ENCODE data around the gene CHFR.
A peak's percentile ranks its signal among the peaks of the same experiment; 100 is the strongest.
"Not testable (repeated sequence)": the region's sequence is repeated elsewhere in the genome, so short reads cannot be mapped to it uniquely, and the experiment has no call there.

CHFR gene

GRCh38 chr12:132797820-132798570, 89.4 kb downstream of the CHFR start:
- peaks cover 89% of the 10 kb centered on the region for H3K36me3 Mint-ChIP-seq (ENCODE audit: low read depth)
- no peak overlapping the region for H3K27ac Mint-ChIP-seq
- no peak overlapping the region for H3K4me3 Mint-ChIP-seq
- H3K9me3 Mint-ChIP-seq: no peaks in the 10 kb centered on the region
- H3K27me3 Mint-ChIP-seq: no peaks in the 10 kb centered on the region
- no peaks in the 10 kb centered on the region for H3K4me1 Mint-ChIP-seq (ENCODE audit: low read depth)
- no peak for DNase-seq

- no peak overlapping the region for H3K27ac Mint-ChIP-seq
- no peak for DNase-seq
- peaks cover 86% of the 10 kb centered on the region for H3K36me3 Mint-ChIP-seq (ENCODE audit: low read depth)
- H3K4me3 Mint-ChIP-seq: no peak overlapping the region
- H3K27me3 Mint-ChIP-seq: no peaks in the 10 kb centered on the region
- H3K4me1 Mint-ChIP-seq (ENCODE audit: low read depth): no peaks in the 10 kb centered on the region
- H3K9me3 Mint-ChIP-seq: no peaks in the 10 kb centered on the region
Observed at GRCh38 chr12:132795847-132796246, 91.6 kb downstream of the CHFR start.

GRCh38 chr12:132791940-132792339, 95.5 kb downstream of the CHFR start:
- H3K27me3 Mint-ChIP-seq; H3K4me3 Mint-ChIP-seq; DNase-seq; H3K4me1 Mint-ChIP-seq (ENCODE audit: low read depth); H3K27ac Mint-ChIP-seq; H3K9me3 Mint-ChIP-seq: not testable (repeated sequence)
- H3K36me3 Mint-ChIP-seq (ENCODE audit: low read depth): peaks cover 83% of the 10 kb centered on the region

GRCh38 chr12:132789099-132789471, 98.3 kb downstream of the CHFR start:
- no peak for DNase-seq
- Mint-ChIP-seq H3K27ac (no peak overlapping the region), H3K4me1 (ENCODE audit: low read depth) (no peaks in the 10 kb centered on the region), H3K36me3 (ENCODE audit: low read depth) (peaks cover 82% of the 10 kb centered on the region), H3K9me3 (no peaks in the 10 kb centered on the region), H3K4me3 (no peak overlapping the region), H3K27me3 (no peaks in the 10 kb centered on the region)

- no peaks in the 10 kb centered on the region for H3K9me3 Mint-ChIP-seq
- peak overlapping the region; percentile 50 for H3K27ac Mint-ChIP-seq
- H3K27me3 Mint-ChIP-seq: no peaks in the 10 kb centered on the region
- H3K36me3 Mint-ChIP-seq (ENCODE audit: low read depth): peaks cover 82% of the 10 kb centered on the region
- H3K4me1 Mint-ChIP-seq (ENCODE audit: low read depth): no peaks in the 10 kb centered on the region
- no peak for DNase-seq
- H3K4me3 Mint-ChIP-seq: no peak overlapping the region
Observed at GRCh38 chr12:132788375-132789098, 98.9 kb downstream of the CHFR start.

GRCh38 chr12:132787877-132788276, 99.5 kb downstream of the CHFR start:
- no peaks in the 10 kb centered on the region for H3K9me3 Mint-ChIP-seq
- no peak for DNase-seq
- H3K36me3 Mint-ChIP-seq (ENCODE audit: low read depth): peaks cover 88% of the 10 kb centered on the region
- no peak overlapping the region for H3K4me3 Mint-ChIP-seq
- H3K27me3 Mint-ChIP-seq: no peaks in the 10 kb centered on the region
- H3K4me1 Mint-ChIP-seq (ENCODE audit: low read depth): no peaks in the 10 kb centered on the region
- peak overlapping the region; percentile 50 for H3K27ac Mint-ChIP-seq

DNA sequence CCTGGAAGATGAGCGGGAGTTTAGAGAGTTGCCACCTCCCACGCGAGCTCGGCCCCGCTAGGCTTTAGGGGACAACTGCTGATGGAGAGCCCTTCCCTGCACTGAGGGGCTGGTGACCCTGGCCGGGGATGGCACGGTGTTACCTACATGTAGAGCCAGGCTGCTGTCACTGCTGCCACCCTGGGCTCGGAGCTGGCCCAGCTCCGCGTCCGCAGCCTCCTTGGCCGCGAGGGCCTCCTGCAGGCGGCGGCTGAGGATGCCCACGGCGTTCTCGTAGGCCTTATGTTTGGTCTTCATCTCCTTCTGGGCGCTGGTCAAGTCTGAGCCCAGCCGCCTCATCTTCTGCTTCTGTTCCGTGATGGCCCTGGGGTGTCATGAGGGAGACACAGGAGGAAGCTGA, 101.2 kb downstream of the CHFR start:
- Mint-ChIP-seq H3K27me3 (no peaks in the 10 kb centered on the region), H3K27ac (peak overlapping the region; percentile 51), H3K9me3 (no peaks in the 10 kb centered on the region), H3K4me3 (no peak overlapping the region), H3K36me3 (ENCODE audit: low read depth) (peaks cover 92% of the 10 kb centered on the region), H3K4me1 (ENCODE audit: low read depth) (no peaks in the 10 kb centered on the region)
- DNase-seq: no peak

- Mint-ChIP-seq H3K27ac (no peak overlapping the region), H3K9me3 (no peaks in the 10 kb centered on the region), H3K27me3 (no peaks in the 10 kb centered on the region), H3K4me3 (no peak overlapping the region), H3K4me1 (ENCODE audit: low read depth) (no peaks in the 10 kb centered on the region), H3K36me3 (ENCODE audit: low read depth) (peaks cover 92% of the 10 kb centered on the region)
- DNase-seq: no peak
Observed at GRCh38 chr12:132784580-132784979, 102.8 kb downstream of the CHFR start.

- DNase-seq: no peak
- no peak overlapping the region for H3K4me3 Mint-ChIP-seq
- H3K9me3 Mint-ChIP-seq: no peaks in the 10 kb centered on the region
- H3K36me3 Mint-ChIP-seq (ENCODE audit: low read depth): peaks cover 92% of the 10 kb centered on the region
- H3K27ac Mint-ChIP-seq: no peak overlapping the region
- H3K4me1 Mint-ChIP-seq (ENCODE audit: low read depth): no peaks in the 10 kb centered on the region
- no peaks in the 10 kb centered on the region for H3K27me3 Mint-ChIP-seq
Observed at GRCh38 chr12:132783917-132784531, 103.4 kb downstream of the CHFR start.
